Measurements from ENCODE around the gene P2RY1.

Gene P2RY1

DNA sequence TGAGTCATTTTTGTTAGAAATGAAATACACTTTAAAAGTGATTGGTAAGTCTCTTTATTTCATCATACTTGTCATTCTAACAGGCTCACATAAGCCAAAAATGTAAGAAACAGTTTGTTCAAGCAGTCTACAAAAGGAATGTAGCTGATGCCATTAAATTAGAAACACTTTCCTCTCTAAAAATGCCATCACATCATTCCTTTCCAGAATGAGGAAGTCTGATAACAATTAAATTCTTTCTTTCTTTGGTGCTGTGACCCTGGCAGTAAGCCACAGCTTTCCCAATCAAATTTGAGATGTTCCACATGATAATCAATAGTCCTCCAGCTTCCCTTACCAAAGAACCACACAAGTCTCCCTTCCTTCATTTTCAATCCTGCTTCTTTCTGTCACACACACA is 9.4 kb upstream of the P2RY1 start:
- Histone ChIP-seq H3K4me3 (ENCODE audit: low read depth in 1 of 2, low read length in 2 of 2) (no peak overlapping the region), H4K20me1 (ENCODE audit: insufficient read depth, low read length) (no peaks in the 10 kb centered on the region), H3K27me3 (ENCODE audit: insufficient read depth, low read length, poor library complexity) (no peaks in the 10 kb centered on the region), H3K79me2 (ENCODE audit: insufficient read depth, low read length) (no peaks in the 10 kb centered on the region), H3K9me3 (ENCODE audit: insufficient read depth, low read length, severe bottlenecking) (no peaks in the 10 kb centered on the region), H2AFZ (ENCODE audit: low read depth, low read length) (no peak overlapping the region), H3K4me1 (ENCODE audit: insufficient read depth, low read length) (no peaks in the 10 kb centered on the region), H3K9ac (ENCODE audit: low read depth, low read length) (no peak overlapping the region), H3K36me3 (ENCODE audit: insufficient read depth, low read length) (no peaks in the 10 kb centered on the region), H3K4me2 (ENCODE audit: insufficient read depth, low read length) (no peak overlapping the region), H3K27ac (ENCODE audit: low read length) (no peak overlapping the region)
- TF ChIP-seq EZH2 (IDR thresholded peaks at IDR 0.05; ENCODE audit: borderline replicate concordance, low read depth, low read length, severe bottlenecking), result no peak
- TF ChIP-seq, protein P1, sequence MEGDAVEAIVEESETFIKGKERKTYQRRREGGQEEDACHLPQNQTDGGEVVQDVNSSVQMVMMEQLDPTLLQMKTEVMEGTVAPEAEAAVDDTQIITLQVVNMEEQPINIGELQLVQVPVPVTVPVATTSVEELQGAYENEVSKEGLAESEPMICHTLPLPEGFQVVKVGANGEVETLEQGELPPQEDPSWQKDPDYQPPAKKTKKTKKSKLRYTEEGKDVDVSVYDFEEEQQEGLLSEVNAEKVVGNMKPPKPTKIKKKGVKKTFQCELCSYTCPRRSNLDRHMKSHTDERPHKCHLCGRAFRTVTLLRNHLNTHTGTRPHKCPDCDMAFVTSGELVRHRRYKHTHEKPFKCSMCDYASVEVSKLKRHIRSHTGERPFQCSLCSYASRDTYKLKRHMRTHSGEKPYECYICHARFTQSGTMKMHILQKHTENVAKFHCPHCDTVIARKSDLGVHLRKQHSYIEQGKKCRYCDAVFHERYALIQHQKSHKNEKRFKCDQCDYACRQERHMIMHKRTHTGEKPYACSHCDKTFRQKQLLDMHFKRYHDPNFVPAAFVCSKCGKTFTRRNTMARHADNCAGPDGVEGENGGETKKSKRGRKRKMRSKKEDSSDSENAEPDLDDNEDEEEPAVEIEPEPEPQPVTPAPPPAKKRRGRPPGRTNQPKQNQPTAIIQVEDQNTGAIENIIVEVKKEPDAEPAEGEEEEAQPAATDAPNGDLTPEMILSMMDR (IDR thresholded peaks at IDR 0.05; ENCODE audit: borderline replicate concordance, extremely low read depth, low read length, poor library complexity, severe bottlenecking), result no peak
- ATAC-seq (ENCODE audit: insufficient read depth, low read depth) (no peak), DNase-seq (no peak)

DNA sequence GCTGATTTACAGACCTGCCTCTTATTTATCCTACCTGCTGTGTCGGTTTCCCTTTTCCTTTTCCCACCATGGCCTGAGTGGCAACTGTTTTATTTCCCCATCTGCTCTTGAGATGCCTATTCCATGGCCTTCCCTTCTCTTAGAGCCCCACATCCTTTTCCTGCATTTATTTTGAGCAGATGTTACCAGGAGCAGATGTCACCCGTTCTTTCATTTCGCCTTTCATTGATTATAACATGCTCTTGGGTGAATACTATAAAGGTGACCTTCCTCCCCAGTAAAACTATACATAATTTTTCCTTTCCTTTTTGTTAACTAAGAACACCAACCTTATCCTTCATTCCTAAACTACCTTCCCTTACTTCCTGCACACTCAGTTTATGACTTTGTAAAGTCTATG is 8.5 kb upstream of the P2RY1 start:
- Histone ChIP-seq H4K20me1 (ENCODE audit: insufficient read depth, low read length) (no peaks in the 10 kb centered on the region), H3K4me3 (ENCODE audit: low read depth in 1 of 2, low read length in 2 of 2) (no peak overlapping the region), H3K9ac (ENCODE audit: low read depth, low read length) (no peak overlapping the region), H3K4me1 (ENCODE audit: insufficient read depth, low read length) (no peaks in the 10 kb centered on the region), H2AFZ (ENCODE audit: low read depth, low read length) (no peak overlapping the region), H3K27me3 (ENCODE audit: insufficient read depth, low read length, poor library complexity) (no peaks in the 10 kb centered on the region), H3K79me2 (ENCODE audit: insufficient read depth, low read length) (no peaks in the 10 kb centered on the region), H3K9me3 (ENCODE audit: insufficient read depth, low read length, severe bottlenecking) (no peaks in the 10 kb centered on the region), H3K36me3 (ENCODE audit: insufficient read depth, low read length) (no peaks in the 10 kb centered on the region), H3K27ac (ENCODE audit: low read length) (no peak overlapping the region), H3K4me2 (ENCODE audit: insufficient read depth, low read length) (no peak overlapping the region)
- DNase-seq (no peak), ATAC-seq (ENCODE audit: insufficient read depth, low read depth) (no peak)
- TF ChIP-seq, protein P1 (IDR thresholded peaks at IDR 0.05; ENCODE audit: borderline replicate concordance, extremely low read depth, low read length, poor library complexity, severe bottlenecking), result no peak
- TF ChIP-seq EZH2 (IDR thresholded peaks at IDR 0.05; ENCODE audit: borderline replicate concordance, low read depth, low read length, severe bottlenecking), result no peak

DNA sequence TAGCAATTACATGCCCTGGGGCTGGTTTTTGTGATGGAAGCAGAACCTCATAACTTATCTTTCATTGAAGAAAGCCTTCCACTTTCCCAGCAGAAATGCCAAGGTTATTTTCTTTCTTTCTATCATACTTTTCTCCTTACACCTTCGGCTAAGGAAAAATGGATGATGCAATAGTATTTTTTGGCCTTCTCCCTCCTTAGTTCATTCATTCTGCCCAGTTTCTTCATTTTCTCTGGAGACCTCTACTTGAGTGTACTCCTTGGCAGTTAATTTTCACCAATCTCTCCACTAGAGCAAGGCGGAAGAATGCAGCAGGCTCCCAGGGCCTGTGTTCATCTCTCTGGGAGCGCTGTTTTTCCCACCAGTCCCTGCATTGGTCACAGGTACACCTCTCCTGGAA is 7.6 kb upstream of the P2RY1 start:
- Histone ChIP-seq H3K4me1 (ENCODE audit: insufficient read depth, low read length) (no peaks in the 10 kb centered on the region), H3K36me3 (ENCODE audit: insufficient read depth, low read length) (no peaks in the 10 kb centered on the region), H3K9me3 (ENCODE audit: insufficient read depth, low read length, severe bottlenecking) (no peaks in the 10 kb centered on the region), H3K27ac (ENCODE audit: low read length) (no peak overlapping the region), H3K79me2 (ENCODE audit: insufficient read depth, low read length) (no peaks in the 10 kb centered on the region), H3K4me2 (ENCODE audit: insufficient read depth, low read length) (no peak overlapping the region), H2AFZ (ENCODE audit: low read depth, low read length) (no peak overlapping the region), H3K9ac (ENCODE audit: low read depth, low read length) (no peak overlapping the region), H4K20me1 (ENCODE audit: insufficient read depth, low read length) (no peaks in the 10 kb centered on the region), H3K27me3 (ENCODE audit: insufficient read depth, low read length, poor library complexity) (no peaks in the 10 kb centered on the region), H3K4me3 (ENCODE audit: low read depth in 1 of 2, low read length in 2 of 2) (no peak overlapping the region)
- TF ChIP-seq, protein P1 (IDR thresholded peaks at IDR 0.05; ENCODE audit: borderline replicate concordance, extremely low read depth, low read length, poor library complexity, severe bottlenecking), result no peak
- TF ChIP-seq EZH2 (IDR thresholded peaks at IDR 0.05; ENCODE audit: borderline replicate concordance, low read depth, low read length, severe bottlenecking), result no peak
- DNase-seq (no peak), ATAC-seq (ENCODE audit: insufficient read depth, low read depth) (no peak)

Measured in DND-41 (cell line).